Smooth muscle cell (in vitro differentiated cells): ENCODE measurements around the gene CPTP. TPM values are rescaled to one million over a fixed set of nuclear protein-coding genes. Genes with fewer than 3 reads are reported as not detected.

Experiments used
- DNase-seq: peaks from one replicate; lab custom pipeline; 2025; ENCODE audit not compliant: unreplicated experiment; lab: John Stamatoyannopoulos, UW
- H2AFZ ChIP-seq: fragments of 200-600 bp; sonication (generic); 2 replicates; pipeline ENCODE4 v1.6.0; 2016; ENCODE audit warnings: antibody characterized with exemption, low read depth, mild to moderate bottlenecking
- H3F3A ChIP-seq: fragments of 200-600 bp; sonication (generic); 2 replicates; pipeline ENCODE4 v1.6.0; 2017; ENCODE audit warnings: antibody characterized with exemption, low read depth
- H3K27ac ChIP-seq: fragments of 200-600 bp; sonication (generic); 2 replicates; pipeline ENCODE4 v1.5.1; 2016; ENCODE audit warnings: low read depth, mild to moderate bottlenecking
- H3K27me3 ChIP-seq: fragments of 200-600 bp; sonication (generic); 2 replicates; pipeline ENCODE4 v1.6.1; 2016; ENCODE audit warnings: low read depth, mild to moderate bottlenecking
- H3K36me3 ChIP-seq: fragments of 200-600 bp; sonication (generic); 2 replicates; pipeline ENCODE4 v1.5.1; 2016; ENCODE audit warnings: low read depth
- H3K4me1 ChIP-seq: fragments of 200-600 bp; sonication (generic); 2 replicates; pipeline ENCODE4 v1.5.1; 2016; ENCODE audit warnings: low read depth
- H3K4me2 ChIP-seq: fragments of 200-600 bp; sonication (generic); 2 replicates; pipeline ENCODE4 v1.6.0; 2016; ENCODE audit warnings: mild to moderate bottlenecking
- H3K4me3 ChIP-seq: fragments of 200-600 bp; sonication (generic); 2 replicates; pipeline ENCODE4 v1.5.1; 2016; ENCODE audit warnings: mild to moderate bottlenecking
- H3K79me2 ChIP-seq: fragments of 200-600 bp; sonication (generic); 2 replicates; pipeline ENCODE4 v1.6.0; 2016; ENCODE audit warnings: low read depth, mild to moderate bottlenecking
- H3K9ac ChIP-seq: fragments of 200-600 bp; sonication (generic); 2 replicates; pipeline ENCODE4 v1.6.0; 2016; ENCODE audit warnings: low read depth
- H3K9me3 ChIP-seq: fragments of 200-600 bp; sonication (generic); replicated peaks from 2 replicates; pipeline ENCODE4 v1.5.1; 2016; ENCODE audit warnings: low read depth
- H4K20me1 ChIP-seq: fragments of 200-600 bp; sonication (generic); 2 replicates; pipeline ENCODE4 v1.6.0; 2016; ENCODE audit warnings: low read depth
- CTCF ChIP-seq: fragments of 200-600 bp; sonication (generic); IDR thresholded peaks from 2 replicates; pipeline ENCODE4 v1.5.1; 2017; ENCODE audit warnings: borderline replicate concordance, mild to moderate bottlenecking, antibody characterized with exemption; ENCODE audit not compliant: insufficient read depth, poor library complexity, severe bottlenecking
- WGBS: methylation state at CpG from one replicate; pipeline ENCODE4 v1.1.7; 2016; ENCODE audit warnings: low lambda C conversion rate; 5-methylcytosine and 5-hydroxymethylcytosine counted together
- polyA plus RNA-seq: library from polyadenylated mRNA; unstranded; fragments of >200 nt; fragmentation: Nextera tagmentation; extraction: Ambion mirVana; gene quantifications from 2 replicates; pipeline ENCODE4 v1.2.1, GENCODE V29; 2016
- total RNA-seq: library from RNA; depleted of rRNA; stranded (reverse); fragments of >200 nt; gene quantifications from 2 replicates; pipeline ENCODE4 v1.2.3, GENCODE V29; 2014

The CPTP gene
- total and polyA plus RNA-seq, 2 experiments from 2014 or later, result 16.2 to 34.3 TPM

DNA sequence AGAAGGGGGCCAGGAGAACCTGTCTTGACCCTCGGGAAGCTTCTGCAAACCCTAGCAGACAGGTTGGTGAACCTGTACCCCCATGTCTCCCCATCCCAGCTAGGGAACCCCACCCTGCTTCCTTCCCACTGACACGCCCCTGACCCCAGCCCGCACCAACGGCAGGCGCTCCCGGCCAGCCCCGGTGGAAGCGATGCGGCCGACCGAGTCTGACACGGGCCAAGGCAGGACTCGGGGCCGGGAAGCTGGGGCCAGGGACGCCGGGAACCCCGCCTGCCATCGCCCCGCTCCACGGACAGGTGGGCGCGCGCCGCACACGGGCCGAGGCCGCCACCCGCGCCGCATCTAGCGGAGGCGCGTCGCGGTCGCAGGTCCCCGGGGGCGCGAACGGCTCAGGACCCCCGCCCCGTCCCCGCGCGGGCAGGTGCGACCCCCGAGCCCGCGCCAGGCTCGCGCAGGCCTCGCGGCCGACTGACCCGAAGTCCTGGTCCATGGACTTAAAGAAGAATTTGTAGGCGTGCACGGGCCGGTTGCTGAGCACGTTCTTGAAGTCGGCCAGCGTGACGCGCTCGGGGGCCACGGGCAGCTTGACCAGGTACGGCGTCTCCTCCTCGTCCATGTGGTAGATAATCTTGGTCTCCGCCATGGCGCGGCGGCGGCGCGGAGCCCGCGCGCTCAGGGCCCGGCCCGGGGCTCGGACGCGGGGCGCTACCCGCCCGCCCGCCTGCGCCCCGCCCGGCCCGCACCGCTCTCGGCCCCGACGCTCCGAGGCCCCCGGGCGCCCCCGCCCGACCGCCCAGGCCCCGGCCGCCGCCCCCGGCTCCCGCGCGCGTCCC, 24.0 kb downstream of the CPTP start:
- no peak overlapping the region for H2AFZ ChIP-seq
- no peak for DNase-seq
- WGBS, result 2% methylated on average over 68 of the region's 109 CpGs
- no peaks in the 10 kb centered on the region for H3K36me3 ChIP-seq
- peaks cover 12% of the 10 kb centered on the region for H3K4me1 ChIP-seq
- H3K4me2 ChIP-seq, result peak overlapping the region; percentile 97
- peak overlapping the region; percentile 72 for H3K4me3 ChIP-seq
- H4K20me1 ChIP-seq, result peaks cover 71% of the 10 kb centered on the region
- H3K27me3 ChIP-seq, result no peaks in the 10 kb centered on the region
- peaks cover 58% of the 10 kb centered on the region for H3K79me2 ChIP-seq
- no peaks in the 10 kb centered on the region for H3K9me3 ChIP-seq
- TF ChIP-seq CTCF, result no peak
- peak overlapping the region; percentile 15 for H3K27ac ChIP-seq
- H3F3A ChIP-seq, result peaks cover 13% of the 10 kb centered on the region
- peak overlapping the region; percentile 62 for H3K9ac ChIP-seq

GRCh38 chr1:1349256-1350012, 24.8 kb downstream of the CPTP start, which contains the start of gene DVL1:
Gene DVL1 (minus strand): TSS chr1:1349418. CDS start chr1:1349065, 353 bp downstream.
- peak within 1 kb of the TSS; percentile 62 for H3K27ac ChIP-seq
- WGBS, result 1% methylated on average over 36 of the region's 122 CpGs
- H3K4me2 ChIP-seq, result peak within 1 kb of the TSS; percentile 97
- peak; percentile 57 for TF ChIP-seq CTCF
- H3F3A ChIP-seq, result peaks cover 21% of the 10 kb centered on the region
- peak within 1 kb of the TSS; percentile 87 for H3K4me3 ChIP-seq
- H4K20me1 ChIP-seq, result peaks cover 71% of the 10 kb centered on the region
- peak within 1 kb of the TSS; percentile 71 for H3K9ac ChIP-seq
- no peaks in the 10 kb centered on the region for H3K36me3 ChIP-seq
- H3K27me3 ChIP-seq, result no peaks in the 10 kb centered on the region
- H3K79me2 ChIP-seq, result peaks cover 59% of the 10 kb centered on the region
- no peak within 1 kb of the TSS for H2AFZ ChIP-seq
- DNase-seq, result peak; percentile 48
- peaks cover 20% of the 10 kb centered on the region for H3K4me1 ChIP-seq
- H3K9me3 ChIP-seq, result no peaks in the 10 kb centered on the region

DNA sequence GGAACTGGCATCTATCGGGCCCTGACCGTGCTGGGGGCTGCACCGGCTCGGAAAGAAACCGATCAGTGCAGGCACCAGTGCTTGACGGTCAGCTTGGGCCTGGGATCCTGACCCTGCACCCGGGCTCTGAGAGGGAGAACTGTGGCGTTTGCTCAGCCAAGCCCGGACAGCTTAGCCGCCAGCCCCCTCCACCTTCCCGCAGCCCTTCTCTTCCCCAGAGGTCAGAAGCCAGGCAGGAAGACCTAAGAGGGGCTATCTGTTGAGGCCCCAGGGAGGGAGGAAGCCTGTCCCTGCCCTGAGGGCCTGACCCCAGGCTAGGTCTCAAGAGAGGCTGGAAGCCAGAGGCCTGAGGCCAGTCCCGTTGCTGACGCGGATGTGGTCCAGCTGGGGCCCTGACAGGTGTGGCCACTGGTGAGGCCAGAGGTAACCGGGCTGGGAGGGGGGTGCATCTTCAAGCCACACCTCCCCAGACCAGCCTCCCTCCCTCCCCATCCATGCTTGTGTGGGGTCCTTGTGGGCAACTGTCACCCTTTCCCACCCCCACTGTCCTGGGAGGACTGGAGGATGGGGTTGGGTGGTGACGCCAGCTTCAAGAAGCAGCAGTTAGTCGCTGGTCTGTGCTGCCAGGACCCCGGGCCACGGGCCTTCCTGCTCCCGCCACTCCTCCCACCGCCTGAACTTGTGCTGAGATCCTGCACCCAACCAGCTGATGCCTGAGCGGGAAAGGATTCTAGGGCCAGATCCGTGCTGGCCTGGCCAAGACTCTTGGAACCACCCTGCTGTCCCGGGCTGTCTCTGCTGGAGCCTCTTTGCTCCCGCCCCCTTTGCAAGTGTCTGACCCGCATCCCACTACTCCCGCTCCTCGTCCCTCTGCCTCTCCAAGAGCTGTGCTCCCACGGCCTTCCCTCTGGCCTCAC, 27.2 kb downstream of the CPTP start:
- Histone ChIP-seq H3K36me3 (no peaks in the 10 kb centered on the region), H2AFZ (no peak overlapping the region), H3K9ac (no peak overlapping the region), H3K27ac (peak overlapping the region; percentile 48), H3K79me2 (peaks cover 59% of the 10 kb centered on the region), H4K20me1 (peaks cover 71% of the 10 kb centered on the region), H3F3A (peaks cover 21% of the 10 kb centered on the region), H3K4me1 (peaks cover 33% of the 10 kb centered on the region), H3K4me3 (no peak overlapping the region), H3K27me3 (no peaks in the 10 kb centered on the region), H3K9me3 (no peaks in the 10 kb centered on the region), H3K4me2 (peak overlapping the region; percentile 68)
- no peak for TF ChIP-seq CTCF
- 61% methylated on average over 28 of the region's 29 CpGs for WGBS
- no peak for DNase-seq
